Measurements from ENCODE around the gene CCDC112. TPM values are rescaled to one million over a fixed set of nuclear protein-coding genes. Genes with fewer than 3 reads are reported as not detected.

The CCDC112 gene
- total and polyA plus RNA-seq, 2 of the 4 experiments (the other 2 are of a cell fraction), result 2.0 to 2.3 TPM

GRCh38 chr5:115236599-115236998 is 59.9 kb downstream of the CCDC112 start:
- no TSS peak for BruUV-seq (replicated peaks)
- no CpG with 5 or more reads among the region's 2 CpGs for WGBS, 2 experiments (ENCODE audit: extremely low coverage in 2 of 2, insufficient read length in 1 of 2)
- CTCF ChIA-PET, result no interaction called here

More at GRCh38 chr5:115236599-115236998, 59.9 kb downstream of the CCDC112 start:
- ATAC-seq (ENCODE audit: low read depth), result no peak
- in situ Hi-C loops (cut with MboI; ENCODE audit: low sequenced_read_pairs), result no loop called here
- no peaks in the 10 kb centered on the region for H3K9me3 ChIP-seq (ENCODE audit: control insufficient read depth, insufficient read depth, low read length)
- no peak overlapping the region for H4K91ac ChIP-seq (ENCODE audit: insufficient read depth, low read depth, low read length)
- H2AK5ac ChIP-seq (ENCODE audit: low read depth, low read length), result no peak overlapping the region
- H3K27me3 ChIP-seq (ENCODE audit: control insufficient read depth, insufficient read depth, low read length), result no peaks in the 10 kb centered on the region
- intact Hi-C loops (cut with micrococcal nuclease), result no loop called here
- no peak overlapping the region for H2BK120ac ChIP-seq (ENCODE audit: low read depth, low read length)
- no peaks in the 10 kb centered on the region for H3K9me1 ChIP-seq (ENCODE audit: insufficient read depth, low read length)
- no peak overlapping the region for H3K27ac ChIP-seq (ENCODE audit: insufficient read depth, low read length)
- H2BK5ac ChIP-seq (ENCODE audit: low read depth, low read length, poor library complexity, severe bottlenecking), result no peak overlapping the region
- H4K20me1 ChIP-seq (ENCODE audit: insufficient read depth, low read length), result no peaks in the 10 kb centered on the region
- no peak overlapping the region for H3K18ac ChIP-seq (ENCODE audit: low read depth, low read length)
- H3K36me3 ChIP-seq (ENCODE audit: control insufficient read depth, insufficient read depth, low read length), result peaks cover 7% of the 10 kb centered on the region; the same call in 1 of the 2 replicates
- H3K4ac ChIP-seq (ENCODE audit: low read depth, low read length), result no peak overlapping the region
- H3K14ac ChIP-seq (replicated peaks; ENCODE audit: low read depth, low read length), result no peak overlapping the region
- TF ChIP-seq MAFK (IDR thresholded peaks at IDR 0.05; ENCODE audit: low read depth, low read length), result peak; percentile 65
- no peak for TF ChIP-seq BHLHE40 (IDR thresholded peaks at IDR 0.05; ENCODE audit: low read depth, low read length)
- H3K56ac ChIP-seq (ENCODE audit: extremely low read depth, insufficient read depth, low read length), result no peak overlapping the region
- POLR2A ChIA-PET (ENCODE audit: unreplicated experiment), result no interaction called here
- no peak overlapping the region for H3K4me2 ChIP-seq (ENCODE audit: low read depth, low read length)
- no peak overlapping the region for H2BK20ac ChIP-seq (ENCODE audit: low read depth, low read length)
- peaks cover 4 to 8% of the 10 kb centered on the region in 2 experiments; a peak in 2 of 4 replicates for H3K79me1 ChIP-seq (ENCODE audit: low read depth in 1 of 2, low read length in 2 of 2)
- no peak overlapping the region for H2AFZ ChIP-seq (replicated peaks; ENCODE audit: low read length, poor library complexity)
- H3K9ac ChIP-seq (ENCODE audit: low read depth, low read length), result no peak overlapping the region
- H2BK15ac ChIP-seq (ENCODE audit: low read depth, low read length), result no peak overlapping the region
- dilution Hi-C loops (cut with HindIII; ENCODE audit: low sequenced_read_pairs, unreplicated experiment), result no loop called here
- no peak for DNase-seq
- no peak overlapping the region for H4K5ac ChIP-seq (ENCODE audit: low read depth, low read length)
- no peak overlapping the region for H2AK9ac ChIP-seq (replicated peaks; ENCODE audit: low read depth, low read length, poor library complexity)
- H4K8ac ChIP-seq (ENCODE audit: low read depth in 2 of 2, low read length in 2 of 2), result no peak overlapping the region
- H3K4me1 ChIP-seq (ENCODE audit: control insufficient read depth, insufficient read depth, low read length), result no peaks in the 10 kb centered on the region
- H3K23ac ChIP-seq (ENCODE audit: low read depth, low read length), result no peak overlapping the region
- H3K4me3 ChIP-seq (ENCODE audit: insufficient read depth, low read depth, low read length), result no peak overlapping the region

Data from IMR-90 (cell line).